Stimulated activated CD8-positive, alpha-beta memory T cell treated with anti-CD3 and anti-CD28 coated beads, Interleukin-4, amount 100 ng/mL, for 48 hours (primary cell): ENCODE measurements around the gene MMP12.
A peak's percentile ranks its signal among the peaks of the same experiment; 100 is the strongest.

Source experiments
- DNase-seq: peaks from one replicate; pipeline ENCODE4 v3.0.0-alpha.2; 2020

MMP12 gene

GRCh38 chr11:102849311-102849710, 25.5 kb downstream of the MMP12 start:
- DNase-seq, result no peak

- DNase-seq, result no peak
These were observed 28.5 kb downstream of the MMP12 start for GRCh38 chr11:102846292-102846691.

GRCh38 chr11:102843489-102843888, 31.3 kb downstream of the MMP12 start, which contains the start of gene MMP3:
Gene MMP3, minus strand, starts transcription at chr11:102843609. Its CDS starts 63 bp downstream, at chr11:102843546.
- DNase-seq, result no peak

- no peak for DNase-seq
These were observed 31.9 kb downstream of the MMP12 start for GRCh38 chr11:102842930-102843329.

- no peak for DNase-seq
These were observed 34.8 kb downstream of the MMP12 start for GRCh38 chr11:102840018-102840417.

- DNase-seq, result no peak
These were observed 37.1 kb downstream of the MMP12 start for GRCh38 chr11:102837646-102838045.

GRCh38 chr11:102837156-102837555, 37.6 kb downstream of the MMP12 start:
- no peak for DNase-seq

- DNase-seq, result no peak
These were observed 38.4 kb downstream of the MMP12 start for GRCh38 chr11:102836290-102836875.

GRCh38 chr11:102833731-102834130, 41.1 kb downstream of the MMP12 start:
- DNase-seq, result no peak

- no peak for DNase-seq
These were observed 42.2 kb downstream of the MMP12 start for GRCh38 chr11:102832612-102833011.

GRCh38 chr11:102831489-102832440, 43.0 kb downstream of the MMP12 start:
- peak; percentile 26 for DNase-seq

GRCh38 chr11:102831128-102831488, 43.7 kb downstream of the MMP12 start:
- DNase-seq, result no peak

- DNase-seq, result no peak
These were observed 44.6 kb downstream of the MMP12 start for GRCh38 chr11:102830001-102830727.

GRCh38 chr11:102829316-102830000, 45.3 kb downstream of the MMP12 start:
- DNase-seq, result no peak

- DNase-seq, result no peak
These were observed 50.2 kb downstream of the MMP12 start for GRCh38 chr11:102824556-102824955.

- DNase-seq, result no peak
These were observed 55.3 kb downstream of the MMP12 start for GRCh38 chr11:102819491-102819890.

GRCh38 chr11:102813484-102813883, 61.3 kb downstream of the MMP12 start:
- no peak for DNase-seq
